BLaER1 treated with 17β-estradiol and CSF1 and Interleukin-3, amounts not matched to agents 10 nM and 100 nM (cell line): ENCODE results near the gene RAD52.

ENCODE experiments used
- H3K27ac ChIP-seq, 11 experiments: shearing (Covaris generic); formaldehyde crosslinking; 2 replicates each; pipeline ENCODE4 v1.8.1; 2022
- H3K27me3 ChIP-seq, 11 experiments: shearing (Covaris generic); formaldehyde crosslinking; 2 replicates each; pipeline ENCODE4 v1.8.1; 2022
- H3K36me3 ChIP-seq, 11 experiments: shearing (Covaris generic); formaldehyde crosslinking; 2 replicates each; pipeline ENCODE4 v1.8.1; 2022
- H3K4me1 ChIP-seq, 10 experiments: shearing (Covaris generic); formaldehyde crosslinking; 2 replicates each; pipeline ENCODE4 v1.8.1; 2022
- H3K4me2 ChIP-seq, 11 experiments: shearing (Covaris generic); formaldehyde crosslinking; 2 replicates each; pipeline ENCODE4 v1.8.1; 2022
- H3K4me3 ChIP-seq, 10 experiments: shearing (Covaris generic); formaldehyde crosslinking; 2 replicates each; pipeline ENCODE4 v1.8.1; 2022
- H3K9ac ChIP-seq, 11 experiments: shearing (Covaris generic); formaldehyde crosslinking; 2 replicates each; pipeline ENCODE4 v1.8.1; 2022
- H3K9me3 ChIP-seq, 11 experiments: shearing (Covaris generic); formaldehyde crosslinking; replicated peaks in 1 of 11; 2 replicates each; pipeline ENCODE4 v1.8.1; 2022
- H4K20me1 ChIP-seq, 11 experiments: shearing (Covaris generic); formaldehyde crosslinking; 2 replicates each; pipeline ENCODE4 v1.8.1; 2022
- Cebpa-rat ChIP-seq, 11 experiments: shearing (Covaris generic); IDR thresholded peaks; 2 replicates each; pipeline ENCODE4 v1.8.1; 2022

Gene RAD52

GRCh38 chr12:949453-950191, at the start of gene RAD52:
TSS of gene RAD52 (minus strand) at chr12:949694. CDS start at chr12:933058, 16,636 bp downstream.
- H3K36me3 ChIP-seq: peaks cover 0 to 6% (median 0%) of the 10 kb centered on the region in 11 experiments; a peak in 1 of 22 replicates
- H3K4me3 ChIP-seq: peak within 1 kb of the TSS; percentile 60 to 87 (median 78)
- H3K27me3 ChIP-seq: no peaks in the 10 kb centered on the region
- H3K4me1 ChIP-seq: peaks cover 33 to 61% (median 38%) of the 10 kb centered on the region in 10 experiments
- peak within 1 kb of the TSS; percentile 78 to 93 (median 88) for H3K9ac ChIP-seq
- 0 out of 22 replicates have a peak, but pooled peaks cover 0 to under 1% (median 0%) of the 10 kb centered on the region in 11 experiments for H4K20me1 ChIP-seq
- H3K27ac ChIP-seq: peak within 1 kb of the TSS; percentile 73 to 94 (median 89)
- H3K9me3 ChIP-seq: no peaks in the 10 kb centered on the region
- H3K4me2 ChIP-seq: peak within 1 kb of the TSS; percentile 68 to 96 (median 88)
- no peak for TF ChIP-seq Cebpa-rat (IDR thresholded peaks at IDR 0.05)

GRCh38 chr12:998020-998874, 48.8 kb upstream of the RAD52 start:
- Histone ChIP-seq H3K27ac (no peak overlapping the region), H3K4me3 (no peak overlapping the region), H3K4me2 (peak overlapping the region in 4 of 11 experiments; percentile 9 to 16 (median 14); a peak in 4 of 22 replicates), H3K27me3 (no peaks in the 10 kb centered on the region), H3K36me3 (peaks cover 13 to 30% (median 21%) of the 10 kb centered on the region in 11 experiments; a peak in 21 of 22 replicates), H3K4me1 (peaks cover 9 to 45% (median 12%) of the 10 kb centered on the region in 10 experiments; a peak in 19 of 20 replicates), H3K9me3 (no peaks in the 10 kb centered on the region), H4K20me1 (peaks cover 4 to 88% (median 41%) of the 10 kb centered on the region in 11 experiments; a peak in 15 of 22 replicates), H3K9ac (no peak overlapping the region)
- TF ChIP-seq Cebpa-rat (IDR thresholded peaks at IDR 0.05): no peak

GRCh38 chr12:997505-997904, 48.0 kb upstream of the RAD52 start:
- H3K27ac ChIP-seq: no peak overlapping the region
- H3K4me2 ChIP-seq: peak overlapping the region in 5 of 11 experiments; percentile 7 to 25 (median 10); a peak in 2 of 22 replicates
- peaks cover 13 to 52% (median 17%) of the 10 kb centered on the region in 10 experiments for H3K4me1 ChIP-seq
- H4K20me1 ChIP-seq: peaks cover 7 to 90% (median 40%) of the 10 kb centered on the region in 11 experiments; a peak in 15 of 22 replicates
- no peaks in the 10 kb centered on the region for H3K9me3 ChIP-seq
- H3K4me3 ChIP-seq: no peak overlapping the region
- H3K36me3 ChIP-seq: peaks cover 13 to 30% (median 20%) of the 10 kb centered on the region in 11 experiments; a peak in 21 of 22 replicates
- H3K27me3 ChIP-seq: no peaks in the 10 kb centered on the region
- no peak overlapping the region for H3K9ac ChIP-seq
- no peak for TF ChIP-seq Cebpa-rat (IDR thresholded peaks at IDR 0.05)

GRCh38 chr12:996881-997280, 47.4 kb upstream of the RAD52 start:
- H3K27me3 ChIP-seq: no peaks in the 10 kb centered on the region
- H3K27ac ChIP-seq: no peak overlapping the region
- peaks cover 19 to 57% (median 23%) of the 10 kb centered on the region in 10 experiments for H3K4me1 ChIP-seq
- peaks cover 9 to 91% (median 40%) of the 10 kb centered on the region in 11 experiments; a peak in 15 of 22 replicates for H4K20me1 ChIP-seq
- no peaks in the 10 kb centered on the region for H3K9me3 ChIP-seq
- H3K36me3 ChIP-seq: peaks cover 8 to 25% (median 18%) of the 10 kb centered on the region in 11 experiments; a peak in 21 of 22 replicates
- no peak overlapping the region for H3K4me3 ChIP-seq
- no peak for TF ChIP-seq Cebpa-rat (IDR thresholded peaks at IDR 0.05)
- H3K4me2 ChIP-seq: 0 out of 22 replicates have a peak overlapping the region, but pooled peaks of 1 of the 11 experiments have one; percentile 7
- H3K9ac ChIP-seq: no peak overlapping the region

- H3K4me1 ChIP-seq: peaks cover 36 to 73% (median 44%) of the 10 kb centered on the region in 10 experiments
- TF ChIP-seq Cebpa-rat (IDR thresholded peaks at IDR 0.05): no peak
- no peak overlapping the region for H3K27ac ChIP-seq
- peak overlapping the region in 9 of 10 experiments; percentile 62 to 84 (median 76); a peak in 10 of 20 replicates for H3K4me3 ChIP-seq
- H3K36me3 ChIP-seq: 0 out of 22 replicates have a peak, but pooled peaks cover 0 to 3% (median 0%) of the 10 kb centered on the region in 11 experiments
- H3K4me2 ChIP-seq: peak overlapping the region; percentile 86 to 96 (median 91)
- peak overlapping the region in 5 of 11 experiments; percentile 89 to 98 (median 94); a peak in 5 of 22 replicates for H3K9ac ChIP-seq
- H3K27me3 ChIP-seq: no peaks in the 10 kb centered on the region
- H4K20me1 ChIP-seq: peaks cover 9 to 56% (median 26%) of the 10 kb centered on the region in 11 experiments; a peak in 14 of 22 replicates
- H3K9me3 ChIP-seq: no peaks in the 10 kb centered on the region
These were observed 43.2 kb upstream of the RAD52 start for GRCh38 chr12:992647-993046.

GRCh38 chr12:991350-992333, 42.1 kb upstream of the RAD52 start:
- Histone ChIP-seq H3K4me1 (peaks cover 36 to 64% (median 44%) of the 10 kb centered on the region in 10 experiments), H3K36me3 (0 out of 22 replicates have a peak, but pooled peaks cover 0 to 7% (median 0%) of the 10 kb centered on the region in 11 experiments), H3K4me2 (peak overlapping the region; percentile 86 to 96 (median 91)), H3K27me3 (no peaks in the 10 kb centered on the region), H3K9ac (peak overlapping the region; percentile 89 to 98 (median 95)), H3K4me3 (peak overlapping the region; percentile 62 to 84 (median 76)), H3K9me3 (no peaks in the 10 kb centered on the region), H3K27ac (peak overlapping the region; percentile 91 to 99 (median 97)), H4K20me1 (peaks cover 3 to 46% (median 17%) of the 10 kb centered on the region in 11 experiments; a peak in 14 of 22 replicates)
- no peak for TF ChIP-seq Cebpa-rat (IDR thresholded peaks at IDR 0.05)

GRCh38 chr12:990661-991349, 41.3 kb upstream of the RAD52 start, which contains the start of gene ERC1:
TSS of gene ERC1 (plus strand) at chr12:991223. CDS start at chr12:1027904, 36,681 bp downstream.
- TF ChIP-seq Cebpa-rat (IDR thresholded peaks at IDR 0.05): no peak
- Histone ChIP-seq H3K9me3 (no peaks in the 10 kb centered on the region), H4K20me1 (peaks cover 0 to 37% (median 11%) of the 10 kb centered on the region in 11 experiments; a peak in 14 of 22 replicates)

More at GRCh38 chr12:990661-991349, 41.3 kb upstream of the RAD52 start, which contains the start of gene ERC1:
- Histone ChIP-seq H3K27ac (peak within 1 kb of the TSS; percentile 91 to 99 (median 97)), H3K36me3 (peaks cover 0 to 11% (median 0%) of the 10 kb centered on the region in 11 experiments; a peak in 4 of 22 replicates), H3K4me2 (peak within 1 kb of the TSS; percentile 86 to 96 (median 92)), H3K4me1 (peaks cover 36 to 55% (median 43%) of the 10 kb centered on the region in 10 experiments), H3K27me3 (no peaks in the 10 kb centered on the region), H3K9ac (peak within 1 kb of the TSS; percentile 89 to 98 (median 95)), H3K4me3 (peak within 1 kb of the TSS; percentile 62 to 84 (median 76))
